ENCODE measurements around the gene MYBL2.
"Not testable (repeated sequence)": the region's sequence is repeated elsewhere in the genome, so short reads cannot be mapped to it uniquely, and the experiment has no call there.

Gene MYBL2

GRCh38 chr20:43752561-43753301 lies 85.8 kb downstream of the MYBL2 start:
- FAIRE-seq = no peak

- FAIRE-seq = no peak
Measured at GRCh38 chr20:43755390-43755789, 88.5 kb downstream of the MYBL2 start.

- no peak for FAIRE-seq
Measured at GRCh38 chr20:43755851-43756250, 88.9 kb downstream of the MYBL2 start.

GRCh38 chr20:43757888-43758287 lies 91.0 kb downstream of the MYBL2 start:
- not testable (repeated sequence) for FAIRE-seq

GRCh38 chr20:43761386-43762340 lies 94.7 kb downstream of the MYBL2 start:
- FAIRE-seq = no peak

GRCh38 chr20:43762911-43763310 lies 96.0 kb downstream of the MYBL2 start:
- no peak for FAIRE-seq

GRCh38 chr20:43765916-43766315 lies 99.0 kb downstream of the MYBL2 start:
- no peak for FAIRE-seq
